Measurements from ENCODE around the gene PMM1.

DNA sequence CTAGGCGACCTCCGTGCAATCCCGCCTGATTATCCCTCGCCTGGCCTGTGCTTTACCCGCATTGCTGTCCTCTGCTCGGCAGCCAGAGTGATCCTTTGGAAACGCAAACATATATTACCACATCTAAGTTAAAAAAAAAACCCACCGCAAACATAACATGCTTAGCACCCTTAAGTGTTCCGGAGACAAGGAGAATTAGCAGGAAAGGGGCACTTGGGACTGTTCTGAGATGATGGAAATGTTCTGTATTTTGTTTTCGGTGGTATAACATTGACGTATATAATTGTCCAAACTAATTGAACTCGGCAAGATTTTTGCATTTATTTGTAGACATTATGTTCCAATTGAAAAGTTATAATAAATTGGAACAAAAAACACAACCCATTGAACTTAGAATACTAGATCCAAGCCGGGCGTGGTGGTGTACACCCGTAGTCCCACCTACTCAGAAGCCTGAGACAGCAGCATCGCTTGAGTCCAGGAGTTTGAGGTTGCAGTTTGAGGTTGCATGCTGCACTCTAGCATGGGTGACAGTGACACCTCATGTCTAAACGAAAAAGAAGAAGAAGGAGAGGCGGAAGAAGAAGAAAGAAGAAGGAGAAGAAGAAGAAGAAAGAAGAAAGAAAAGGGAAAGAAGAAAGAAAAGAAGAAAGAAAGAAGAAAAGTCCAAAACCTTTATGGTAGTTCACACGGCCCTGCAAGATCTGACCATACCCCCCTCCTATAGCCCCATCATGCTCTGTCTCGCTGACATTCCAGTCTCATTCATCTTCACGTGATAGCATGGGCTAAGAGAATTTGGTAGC is 44.8 kb downstream of the PMM1 start:
- TF ChIP-seq, protein P1, sequence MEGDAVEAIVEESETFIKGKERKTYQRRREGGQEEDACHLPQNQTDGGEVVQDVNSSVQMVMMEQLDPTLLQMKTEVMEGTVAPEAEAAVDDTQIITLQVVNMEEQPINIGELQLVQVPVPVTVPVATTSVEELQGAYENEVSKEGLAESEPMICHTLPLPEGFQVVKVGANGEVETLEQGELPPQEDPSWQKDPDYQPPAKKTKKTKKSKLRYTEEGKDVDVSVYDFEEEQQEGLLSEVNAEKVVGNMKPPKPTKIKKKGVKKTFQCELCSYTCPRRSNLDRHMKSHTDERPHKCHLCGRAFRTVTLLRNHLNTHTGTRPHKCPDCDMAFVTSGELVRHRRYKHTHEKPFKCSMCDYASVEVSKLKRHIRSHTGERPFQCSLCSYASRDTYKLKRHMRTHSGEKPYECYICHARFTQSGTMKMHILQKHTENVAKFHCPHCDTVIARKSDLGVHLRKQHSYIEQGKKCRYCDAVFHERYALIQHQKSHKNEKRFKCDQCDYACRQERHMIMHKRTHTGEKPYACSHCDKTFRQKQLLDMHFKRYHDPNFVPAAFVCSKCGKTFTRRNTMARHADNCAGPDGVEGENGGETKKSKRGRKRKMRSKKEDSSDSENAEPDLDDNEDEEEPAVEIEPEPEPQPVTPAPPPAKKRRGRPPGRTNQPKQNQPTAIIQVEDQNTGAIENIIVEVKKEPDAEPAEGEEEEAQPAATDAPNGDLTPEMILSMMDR (CRISPR knock-in tag; IDR thresholded peaks at IDR 0.05), result no peak
- TF ChIP-seq ARNT (IDR thresholded peaks at IDR 0.05) (no peak), HDAC2 (CRISPR knock-in tag; IDR thresholded peaks at IDR 0.05) (no peak), ZNF121 (CRISPR knock-in tag; IDR thresholded peaks at IDR 0.05) (no peak), JUN (CRISPR knock-in tag; IDR thresholded peaks at IDR 0.05) (no peak), SAFB2 (CRISPR knock-in tag; IDR thresholded peaks at IDR 0.05; ENCODE audit: borderline replicate concordance, low read depth) (no peak)
- TF ChIP-seq, protein P2, sequence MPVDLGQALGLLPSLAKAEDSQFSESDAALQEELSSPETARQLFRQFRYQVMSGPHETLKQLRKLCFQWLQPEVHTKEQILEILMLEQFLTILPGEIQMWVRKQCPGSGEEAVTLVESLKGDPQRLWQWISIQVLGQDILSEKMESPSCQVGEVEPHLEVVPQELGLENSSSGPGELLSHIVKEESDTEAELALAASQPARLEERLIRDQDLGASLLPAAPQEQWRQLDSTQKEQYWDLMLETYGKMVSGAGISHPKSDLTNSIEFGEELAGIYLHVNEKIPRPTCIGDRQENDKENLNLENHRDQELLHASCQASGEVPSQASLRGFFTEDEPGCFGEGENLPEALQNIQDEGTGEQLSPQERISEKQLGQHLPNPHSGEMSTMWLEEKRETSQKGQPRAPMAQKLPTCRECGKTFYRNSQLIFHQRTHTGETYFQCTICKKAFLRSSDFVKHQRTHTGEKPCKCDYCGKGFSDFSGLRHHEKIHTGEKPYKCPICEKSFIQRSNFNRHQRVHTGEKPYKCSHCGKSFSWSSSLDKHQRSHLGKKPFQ (CRISPR knock-in tag; IDR thresholded peaks at IDR 0.05; ENCODE audit: insufficient replicate concordance), result no peak
- TF ChIP-seq, protein P3, sequence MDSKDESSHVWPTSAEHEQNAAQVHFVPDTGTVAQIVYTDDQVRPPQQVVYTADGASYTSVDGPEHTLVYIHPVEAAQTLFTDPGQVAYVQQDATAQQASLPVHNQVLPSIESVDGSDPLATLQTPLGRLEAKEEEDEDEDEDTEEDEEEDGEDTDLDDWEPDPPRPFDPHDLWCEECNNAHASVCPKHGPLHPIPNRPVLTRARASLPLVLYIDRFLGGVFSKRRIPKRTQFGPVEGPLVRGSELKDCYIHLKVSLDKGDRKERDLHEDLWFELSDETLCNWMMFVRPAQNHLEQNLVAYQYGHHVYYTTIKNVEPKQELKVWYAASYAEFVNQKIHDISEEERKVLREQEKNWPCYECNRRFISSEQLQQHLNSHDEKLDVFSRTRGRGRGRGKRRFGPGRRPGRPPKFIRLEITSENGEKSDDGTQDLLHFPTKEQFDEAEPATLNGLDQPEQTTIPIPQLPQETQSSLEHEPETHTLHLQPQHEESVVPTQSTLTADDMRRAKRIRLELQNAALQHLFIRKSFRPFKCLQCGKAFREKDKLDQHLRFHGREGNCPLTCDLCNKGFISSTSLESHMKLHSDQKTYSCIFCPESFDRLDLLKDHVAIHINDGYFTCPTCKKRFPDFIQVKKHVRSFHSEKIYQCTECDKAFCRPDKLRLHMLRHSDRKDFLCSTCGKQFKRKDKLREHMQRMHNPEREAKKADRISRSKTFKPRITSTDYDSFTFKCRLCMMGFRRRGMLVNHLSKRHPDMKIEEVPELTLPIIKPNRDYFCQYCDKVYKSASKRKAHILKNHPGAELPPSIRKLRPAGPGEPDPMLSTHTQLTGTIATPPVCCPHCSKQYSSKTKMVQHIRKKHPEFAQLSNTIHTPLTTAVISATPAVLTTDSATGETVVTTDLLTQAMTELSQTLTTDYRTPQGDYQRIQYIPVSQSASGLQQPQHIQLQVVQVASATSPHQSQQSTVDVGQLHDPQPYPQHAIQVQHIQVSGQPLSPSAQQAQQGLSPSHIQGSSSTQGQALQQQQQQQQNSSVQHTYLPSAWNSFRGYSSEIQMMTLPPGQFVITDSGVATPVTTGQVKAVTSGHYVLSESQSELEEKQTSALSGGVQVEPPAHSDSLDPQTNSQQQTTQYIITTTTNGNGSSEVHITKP (CRISPR knock-in tag; IDR thresholded peaks at IDR 0.05; ENCODE audit: low read depth), result no peak

Measured in HepG2 (cell line).